Measurements from ENCODE around the gene PDE8B. TPM values are rescaled to one million over a fixed set of nuclear protein-coding genes. Genes with fewer than 3 reads are reported as not detected.
A peak's percentile ranks its signal among the peaks of the same experiment; 100 is the strongest.

The PDE8B gene
- total RNA-seq, 1 donor: not detected

DNA sequence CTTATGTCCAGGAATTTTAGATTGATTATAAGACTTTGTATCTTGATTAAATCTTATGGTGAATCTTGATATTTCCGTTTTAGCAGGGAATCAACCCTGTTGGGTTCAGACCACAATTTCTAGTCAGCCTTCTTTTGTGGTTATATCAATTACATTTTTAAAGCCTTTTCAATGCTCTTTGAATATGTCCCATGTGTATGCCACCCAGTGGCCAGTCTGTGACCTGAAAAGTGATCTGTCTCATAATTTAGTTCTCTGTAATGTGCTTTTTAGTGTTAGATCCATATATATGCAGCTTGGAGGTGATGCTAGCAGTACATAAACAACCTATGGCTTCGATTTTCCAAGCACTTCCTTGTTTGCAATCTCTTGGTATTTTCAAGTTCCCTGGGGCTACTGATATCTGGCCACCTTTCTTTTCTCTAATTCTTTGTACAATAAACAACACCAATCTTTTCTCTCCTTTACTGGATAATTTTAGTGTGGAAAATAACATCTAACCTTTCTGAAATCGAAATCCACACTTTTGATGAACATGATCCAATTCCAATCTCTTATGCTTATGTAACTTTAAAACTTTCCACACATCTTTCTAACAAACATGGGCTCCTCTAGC lies 28.8 kb downstream of the PDE8B start:
- DNase-seq (ENCODE audit: low read depth): peak; percentile 27
- TF ChIP-seq, protein P1, sequence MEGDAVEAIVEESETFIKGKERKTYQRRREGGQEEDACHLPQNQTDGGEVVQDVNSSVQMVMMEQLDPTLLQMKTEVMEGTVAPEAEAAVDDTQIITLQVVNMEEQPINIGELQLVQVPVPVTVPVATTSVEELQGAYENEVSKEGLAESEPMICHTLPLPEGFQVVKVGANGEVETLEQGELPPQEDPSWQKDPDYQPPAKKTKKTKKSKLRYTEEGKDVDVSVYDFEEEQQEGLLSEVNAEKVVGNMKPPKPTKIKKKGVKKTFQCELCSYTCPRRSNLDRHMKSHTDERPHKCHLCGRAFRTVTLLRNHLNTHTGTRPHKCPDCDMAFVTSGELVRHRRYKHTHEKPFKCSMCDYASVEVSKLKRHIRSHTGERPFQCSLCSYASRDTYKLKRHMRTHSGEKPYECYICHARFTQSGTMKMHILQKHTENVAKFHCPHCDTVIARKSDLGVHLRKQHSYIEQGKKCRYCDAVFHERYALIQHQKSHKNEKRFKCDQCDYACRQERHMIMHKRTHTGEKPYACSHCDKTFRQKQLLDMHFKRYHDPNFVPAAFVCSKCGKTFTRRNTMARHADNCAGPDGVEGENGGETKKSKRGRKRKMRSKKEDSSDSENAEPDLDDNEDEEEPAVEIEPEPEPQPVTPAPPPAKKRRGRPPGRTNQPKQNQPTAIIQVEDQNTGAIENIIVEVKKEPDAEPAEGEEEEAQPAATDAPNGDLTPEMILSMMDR (IDR thresholded peaks at IDR 0.05; ENCODE audit: insufficient read depth, low read length): peak; percentile 40
- H3K4me3 ChIP-seq (ENCODE audit: low read depth, low read length): no peak overlapping the region

DNA sequence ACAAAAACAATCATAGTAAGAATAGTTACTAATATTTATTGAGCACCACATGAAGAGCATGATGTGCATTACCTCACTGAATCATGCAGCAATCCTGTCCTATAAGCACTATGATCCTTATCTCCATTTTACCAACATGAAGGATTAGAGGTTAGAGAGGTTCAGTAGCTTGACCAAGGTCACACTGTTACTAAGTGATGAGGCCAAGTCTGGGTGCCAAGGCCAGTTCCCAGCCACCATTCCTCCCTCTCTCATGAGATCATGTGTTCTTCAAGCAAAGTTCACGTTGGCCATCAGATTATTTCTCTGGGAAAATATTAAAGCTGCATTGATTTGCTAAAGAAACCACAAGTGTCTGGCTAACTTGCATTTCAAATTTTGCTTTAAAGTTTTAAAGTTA lies 31.0 kb downstream of the PDE8B start:
- no peak overlapping the region for H3K4me3 ChIP-seq (ENCODE audit: low read depth, low read length)
- no peak for DNase-seq (ENCODE audit: low read depth)
- TF ChIP-seq, protein P1 (IDR thresholded peaks at IDR 0.05; ENCODE audit: insufficient read depth, low read length): no peak

DNA sequence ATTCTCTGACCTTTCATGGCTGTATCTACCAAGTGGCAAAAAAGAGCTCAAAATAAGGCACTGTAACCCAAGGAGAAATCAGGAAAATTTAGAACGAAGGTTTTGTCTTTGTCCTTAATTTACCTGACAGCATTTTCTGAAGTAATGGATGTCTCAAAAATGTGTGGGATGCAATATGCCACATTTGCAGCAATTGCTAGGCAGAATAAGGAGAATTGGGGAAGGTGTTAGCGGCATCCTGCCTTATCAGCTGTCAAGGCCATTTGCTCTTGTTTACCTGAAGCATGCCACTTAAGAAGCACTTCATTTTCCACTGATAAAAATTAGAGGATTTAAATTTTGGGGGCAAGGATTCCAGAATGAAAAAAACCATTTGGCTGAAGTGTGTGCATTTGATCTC lies 39.0 kb downstream of the PDE8B start:
- DNase-seq (ENCODE audit: low read depth): no peak
- no peak overlapping the region for H3K4me3 ChIP-seq (ENCODE audit: low read depth, low read length)
- TF ChIP-seq, protein P1 (IDR thresholded peaks at IDR 0.05; ENCODE audit: insufficient read depth, low read length): no peak

DNA sequence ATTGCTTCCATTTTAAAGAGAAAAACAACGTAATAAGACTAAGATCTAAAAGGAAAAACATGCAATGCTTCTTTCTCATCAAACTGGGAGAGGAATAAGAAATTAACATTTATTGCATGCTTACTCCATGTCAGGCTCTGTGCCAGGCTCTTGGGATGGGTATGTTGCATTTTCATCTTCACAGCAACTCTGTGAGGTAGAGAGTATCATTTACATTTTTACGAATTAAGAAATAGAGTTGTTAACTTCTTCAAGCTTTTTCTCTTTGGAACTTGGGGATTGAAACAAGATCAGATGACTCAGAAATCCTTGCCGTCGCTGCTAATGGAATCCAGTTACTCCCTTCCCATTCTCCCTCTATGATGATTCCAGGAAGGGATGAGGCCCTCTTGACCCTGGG lies 39.5 kb downstream of the PDE8B start:
- DNase-seq (ENCODE audit: low read depth): no peak
- TF ChIP-seq, protein P1 (IDR thresholded peaks at IDR 0.05; ENCODE audit: insufficient read depth, low read length): no peak
- H3K4me3 ChIP-seq (ENCODE audit: low read depth, low read length): no peak overlapping the region

DNA sequence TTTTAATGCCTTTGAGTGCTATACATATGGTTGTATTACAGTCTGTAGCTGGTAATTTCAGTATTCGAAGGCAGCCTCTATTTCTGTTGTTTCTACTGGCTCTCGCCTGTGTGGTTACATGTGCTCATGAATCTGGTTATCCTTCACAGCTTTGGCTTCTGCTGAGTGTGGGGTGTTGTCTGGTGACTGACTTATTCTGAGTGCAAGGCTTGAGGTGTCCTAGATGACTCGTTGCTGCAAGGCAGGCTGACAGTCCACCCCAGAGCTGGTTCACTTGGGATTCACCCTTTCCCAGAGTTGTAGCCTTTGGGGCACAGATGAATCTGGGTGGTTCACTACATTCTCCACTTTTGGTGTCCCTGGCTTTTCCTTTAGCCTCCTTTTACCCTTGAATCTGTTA lies 41.4 kb downstream of the PDE8B start:
- TF ChIP-seq, protein P1 (IDR thresholded peaks at IDR 0.05; ENCODE audit: insufficient read depth, low read length): no peak
- DNase-seq (ENCODE audit: low read depth): no peak
- no peak overlapping the region for H3K4me3 ChIP-seq (ENCODE audit: low read depth, low read length)

DNA sequence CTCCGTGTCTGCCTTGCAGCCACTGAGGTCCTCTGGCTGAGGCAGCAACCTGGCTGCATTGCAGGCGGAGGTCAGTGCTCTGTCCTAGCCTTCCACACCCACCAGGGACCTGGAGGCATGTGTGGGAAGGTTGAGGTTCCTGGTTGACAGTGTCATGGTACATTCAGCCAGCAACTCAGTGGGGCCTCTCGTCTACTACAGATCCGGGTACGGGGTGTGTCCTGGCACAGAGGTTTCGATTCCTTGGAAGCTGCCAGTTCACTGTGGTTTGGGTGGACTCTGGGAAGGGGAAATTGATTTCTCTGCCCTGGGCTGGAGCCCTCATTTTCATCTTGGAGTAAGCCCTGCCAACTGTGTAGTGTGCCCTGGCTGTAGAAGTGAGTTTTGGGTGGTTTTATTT lies 45.1 kb downstream of the PDE8B start:
- DNase-seq (ENCODE audit: low read depth): no peak
- no peak overlapping the region for H3K4me3 ChIP-seq (ENCODE audit: low read depth, low read length)
- TF ChIP-seq, protein P1 (IDR thresholded peaks at IDR 0.05; ENCODE audit: insufficient read depth, low read length): no peak

DNA sequence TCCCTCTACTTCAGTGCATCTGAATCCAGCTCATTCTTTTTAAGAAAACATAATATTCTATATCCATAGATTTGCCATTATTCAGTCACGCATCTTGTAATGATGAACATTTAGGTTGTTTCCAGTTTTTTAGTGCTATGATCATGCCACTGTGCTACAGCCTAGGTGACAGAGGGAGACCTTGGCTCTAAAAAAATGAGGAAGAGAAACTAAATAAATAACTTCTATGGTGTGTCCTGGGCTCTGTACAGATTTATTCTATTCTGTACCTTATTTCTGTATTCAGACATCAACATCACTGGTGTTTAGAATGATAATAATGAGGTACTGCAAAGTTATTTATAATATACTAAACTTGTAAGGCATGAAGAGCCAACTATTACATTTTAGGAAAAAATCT lies 45.9 kb downstream of the PDE8B start:
- no peak overlapping the region for H3K4me3 ChIP-seq (ENCODE audit: low read depth, low read length)
- no peak for DNase-seq (ENCODE audit: low read depth)
- TF ChIP-seq, protein P1 (IDR thresholded peaks at IDR 0.05; ENCODE audit: insufficient read depth, low read length): no peak

Measured in fibroblast of the aortic adventitia (primary cell).